Breast epithelium (tissue), 4 donors: ENCODE measurements around the gene PILRB. TPM values are rescaled to one million over a fixed set of nuclear protein-coding genes. Genes with fewer than 3 reads are reported as not detected.
"Not testable (repeated sequence)": the region's sequence is repeated elsewhere in the genome, so short reads cannot be mapped to it uniquely, and the experiment has no call there.

Source experiments
- DNase-seq, 2 donors: peaks; one replicate each; pipeline ENCODE4 v3.0.0-alpha.2; 2019; ENCODE audit warnings: low spot score in 2 of 2
- H3K27ac ChIP-seq, 2 donors: fragments of 200-600 bp; sonication (generic) in 1 of 2; one replicate each; pipeline ENCODE4 v1.5.1; 2016 to 2019; ENCODE audit warnings: mild to moderate bottlenecking in 1 of 2
- H3K27me3 ChIP-seq, 2 donors: fragments of 200-600 bp; sonication (generic) in 1 of 2; one replicate each; pipeline versions ENCODE4 v1.5.1 to v1.6.0; 2017 to 2019; ENCODE audit warnings: control low read depth in 1 of 2, mild to moderate bottlenecking in 1 of 2
- H3K36me3 ChIP-seq: fragments of 200-600 bp; one replicate; pipeline ENCODE4 v1.5.1; 2019
- H3K4me1 ChIP-seq, 2 donors: fragments of 200-600 bp; sonication (generic); one replicate each; pipeline ENCODE4 v1.5.1; 2016 to 2019; ENCODE audit warnings: control low read depth in 1 of 2
- H3K4me3 ChIP-seq, 3 donors: fragments of 200-600 bp; sonication (generic); 1 replicate in 2 of 3; 2 replicates in 1 of 3; pipeline ENCODE4 v1.5.1; 2016 to 2019; ENCODE audit warnings: mild to moderate bottlenecking in 3 of 3, moderate library complexity in 2 of 3
- H3K9me3 ChIP-seq, 2 donors: fragments of 200-600 bp; sonication (generic) in 1 of 2; one replicate each; pipeline ENCODE4 v1.5.1; 2016 to 2019; ENCODE audit warnings: control low read depth in 1 of 2
- CTCF ChIP-seq, 3 donors: fragments of 450-650 bp; IDR thresholded peaks; one replicate each; pipeline ENCODE4 v1.5.1; 2016 to 2017; ENCODE audit warnings: antibody characterized with exemption in 3 of 3, mild to moderate bottlenecking in 3 of 3, moderate library complexity in 3 of 3
- POLR2A ChIP-seq: fragments of 450-650 bp; IDR thresholded peaks from one replicate; pipeline ENCODE4 v1.6.1; 2016; ENCODE audit warnings: antibody characterized with exemption, mild to moderate bottlenecking, moderate library complexity
- POLR2AphosphoS5 ChIP-seq, 3 donors: sonication (generic); formaldehyde crosslinking; IDR thresholded peaks; one replicate each; pipeline ENCODE4 v1.6.1; 2017; ENCODE audit warnings: antibody characterized with exemption in 3 of 3
- intact Hi-C: fragments of 100-400 bp; cut with DNase I; formaldehyde crosslinking; loops from one replicate; pipeline ENCODE4 v1.15.1; 2023; ENCODE audit warnings: low total_unique reads
- total RNA-seq, 3 donors: library from RNA; depleted of rRNA; stranded (reverse); fragments of >200 nt; gene quantifications; one replicate each; pipeline ENCODE4 v1.1.0, GENCODE V29; 2016

Gene PILRB
- 10 to 100 TPM; 33.8 to 100.0 (median 75.4) TPM for total RNA-seq

- Histone ChIP-seq H3K27me3 (no peaks in the 10 kb centered on the region), H3K9me3 (no peaks in the 10 kb centered on the region), H3K27ac (no peak within 1 kb of the TSS), H3K4me1 (no peaks in the 10 kb centered on the region), H3K4me3 (no peak within 1 kb of the TSS), H3K36me3 (peaks cover 12% of the 10 kb centered on the region)
- intact Hi-C loops = no loop called here
- TF ChIP-seq POLR2A (no peak), CTCF (IDR thresholded peaks at IDR 0.05) (no peak), POLR2AphosphoS5 (IDR thresholded peaks at IDR 0.05) (no peak)
- DNase-seq = no peak
Measured at GRCh38 chr7:100358027-100358856, at the start of gene PILRB. Gene PILRB, plus strand, starts transcription at chr7:100358117. Its CDS starts 186 bp downstream, at chr7:100358303.

GRCh38 chr7:100318329-100318728, 39.6 kb upstream of the PILRB start:
- H3K4me1 ChIP-seq, DNase-seq, H3K36me3 ChIP-seq, H3K9me3 ChIP-seq, H3K27ac ChIP-seq, H3K27me3 ChIP-seq, H3K4me3 ChIP-seq, intact Hi-C loops: not testable (repeated sequence)

GRCh38 chr7:100321648-100322047, 36.3 kb upstream of the PILRB start:
- H3K36me3 ChIP-seq, H3K4me3 ChIP-seq, intact Hi-C loops, H3K9me3 ChIP-seq, DNase-seq, H3K27ac ChIP-seq, H3K4me1 ChIP-seq, H3K27me3 ChIP-seq: not testable (repeated sequence)

GRCh38 chr7:100324194-100324593, 33.7 kb upstream of the PILRB start:
- H3K27me3 ChIP-seq, DNase-seq, H3K9me3 ChIP-seq, H3K36me3 ChIP-seq, H3K4me3 ChIP-seq, H3K4me1 ChIP-seq, intact Hi-C loops, H3K27ac ChIP-seq: not testable (repeated sequence)

GRCh38 chr7:100325671-100326070, 32.2 kb upstream of the PILRB start:
- H3K4me1 ChIP-seq, H3K4me3 ChIP-seq, H3K27me3 ChIP-seq, H3K27ac ChIP-seq, H3K36me3 ChIP-seq, intact Hi-C loops, DNase-seq, H3K9me3 ChIP-seq: not testable (repeated sequence)

- DNase-seq, intact Hi-C loops, H3K27me3 ChIP-seq, H3K9me3 ChIP-seq, H3K36me3 ChIP-seq, H3K4me3 ChIP-seq, H3K27ac ChIP-seq, H3K4me1 ChIP-seq: not testable (repeated sequence)
Measured at GRCh38 chr7:100326914-100327313, 31.0 kb upstream of the PILRB start.

- TF ChIP-seq POLR2AphosphoS5 (IDR thresholded peaks at IDR 0.05) (peak; percentile 97 to 98 (median 97)), POLR2A (peak; percentile 98), CTCF (IDR thresholded peaks at IDR 0.05) (peak in 2 of 3 donors; percentile 8 to 18)
Measured at GRCh38 chr7:100335566-100336466, 22.1 kb upstream of the PILRB start.

GRCh38 chr7:100338083-100338696, 19.7 kb upstream of the PILRB start:
- intact Hi-C loops, H3K4me1 ChIP-seq, H3K36me3 ChIP-seq, H3K27me3 ChIP-seq, H3K9me3 ChIP-seq: not testable (repeated sequence)
- Histone ChIP-seq H3K27ac (peak overlapping the region; percentile 78 to 84), H3K4me3 (peak overlapping the region in 1 of 3 donors; percentile 37)
- DNase-seq = peak in 1 of 2 donors; percentile 68

More at GRCh38 chr7:100335566-100336466, 22.1 kb upstream of the PILRB start:
- H3K27ac ChIP-seq = peak overlapping the region; percentile 93 to 97
- H3K36me3 ChIP-seq, H3K4me1 ChIP-seq, intact Hi-C loops, H3K27me3 ChIP-seq, H3K9me3 ChIP-seq: not testable (repeated sequence)
- peak; percentile 94 to 96 for DNase-seq
- H3K4me3 ChIP-seq = peak overlapping the region; percentile 61 to 90 (median 73)

GRCh38 chr7:100341286-100341685, 16.6 kb upstream of the PILRB start:
- H3K27ac ChIP-seq = peak overlapping the region in 1 of 2 donors; percentile 63
- H3K36me3 ChIP-seq, H3K27me3 ChIP-seq, H3K9me3 ChIP-seq, H3K4me1 ChIP-seq, intact Hi-C loops, H3K4me3 ChIP-seq: not testable (repeated sequence)
- DNase-seq = peak in 1 of 2 donors; percentile 27
